NCI-H2227 treated with DMSO at 0.1 percent for 48 hours (cell line): Measurements from ENCODE around the gene HRNR.
"Not testable (repeated sequence)": the region's sequence is repeated elsewhere in the genome, so short reads cannot be mapped to it uniquely, and the experiment has no call there.

ENCODE experiments used
- DNase-seq: peaks from one replicate; lab custom pipeline; 2025; lab: John Stamatoyannopoulos, UW

Gene HRNR

GRCh38 chr1:152224093-152224492 lies at the start of gene HRNR:
HRNR (minus strand) TSS chr1:152224193; CDS start chr1:152223253, 940 bp downstream.
- DNase-seq, result no peak

DNA sequence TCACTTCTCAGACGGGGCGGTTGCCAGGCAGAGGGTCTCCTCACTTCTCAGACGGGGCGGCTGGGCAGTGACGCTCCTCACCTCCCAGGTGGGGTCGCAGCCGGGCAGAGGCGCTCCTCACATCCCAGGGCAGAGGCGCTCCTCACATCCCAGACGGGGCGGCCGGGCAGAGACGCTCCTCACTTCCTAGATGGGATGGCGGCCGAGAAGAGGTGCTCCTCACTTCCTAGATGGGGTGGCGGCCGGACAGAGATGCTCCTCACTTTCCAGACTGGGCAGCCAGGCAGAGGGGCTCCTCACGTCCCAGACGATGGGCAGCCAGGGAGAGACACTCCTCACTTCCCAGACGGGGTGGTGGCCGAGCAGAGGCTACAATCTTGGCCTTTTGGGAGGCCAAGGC lies 32.4 kb upstream of the HRNR start:
- DNase-seq, result not testable (repeated sequence)

- no peak for DNase-seq
Measured at GRCh38 chr1:152252157-152252556, 28.2 kb upstream of the HRNR start.

DNA sequence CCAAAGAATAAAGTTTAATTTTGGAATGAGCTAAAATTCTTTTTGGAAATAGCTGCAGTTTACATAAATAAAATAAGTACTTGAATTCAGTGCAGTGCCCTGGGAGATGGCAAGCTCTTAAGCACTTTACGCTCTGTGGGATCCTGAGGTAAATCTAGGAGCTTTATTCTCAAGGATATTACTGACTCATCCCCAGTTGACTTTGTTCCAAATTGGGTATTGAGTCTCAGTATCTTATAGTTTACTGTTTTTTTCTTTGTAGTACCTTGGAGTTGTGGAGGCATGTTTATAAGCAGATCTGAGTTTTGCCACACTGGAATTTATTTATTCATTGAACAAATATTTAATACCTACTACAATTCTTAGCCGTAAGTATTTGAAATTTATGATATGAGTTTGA lies 27.4 kb upstream of the HRNR start:
- DNase-seq, result no peak

DNA sequence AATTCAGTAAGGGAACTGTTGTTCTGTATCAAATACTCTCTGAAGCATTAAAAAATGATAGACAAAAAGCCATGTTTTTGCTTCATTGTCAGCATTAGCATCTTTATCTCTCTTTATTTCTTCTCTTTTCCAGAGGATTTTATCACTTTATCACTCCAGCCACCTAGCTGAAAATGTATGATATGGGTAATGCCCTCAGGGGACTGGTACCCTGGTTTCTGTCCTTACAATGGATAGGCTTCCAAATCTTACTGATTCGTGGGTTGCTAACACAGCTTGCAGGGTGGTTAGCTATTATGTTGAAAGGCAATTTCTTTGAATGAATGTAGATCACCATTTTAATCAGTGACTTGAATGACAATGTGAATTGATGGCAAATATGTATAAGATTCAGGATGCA lies 23.3 kb upstream of the HRNR start:
- no peak for DNase-seq

GRCh38 chr1:152244576-152245273 lies 20.7 kb upstream of the HRNR start:
- DNase-seq, result no peak

- DNase-seq, result no peak
Measured at GRCh38 chr1:152237093-152237492, 13.1 kb upstream of the HRNR start.

- no peak for DNase-seq
Measured at GRCh38 chr1:152228831-152229230, 4.8 kb upstream of the HRNR start.

DNA sequence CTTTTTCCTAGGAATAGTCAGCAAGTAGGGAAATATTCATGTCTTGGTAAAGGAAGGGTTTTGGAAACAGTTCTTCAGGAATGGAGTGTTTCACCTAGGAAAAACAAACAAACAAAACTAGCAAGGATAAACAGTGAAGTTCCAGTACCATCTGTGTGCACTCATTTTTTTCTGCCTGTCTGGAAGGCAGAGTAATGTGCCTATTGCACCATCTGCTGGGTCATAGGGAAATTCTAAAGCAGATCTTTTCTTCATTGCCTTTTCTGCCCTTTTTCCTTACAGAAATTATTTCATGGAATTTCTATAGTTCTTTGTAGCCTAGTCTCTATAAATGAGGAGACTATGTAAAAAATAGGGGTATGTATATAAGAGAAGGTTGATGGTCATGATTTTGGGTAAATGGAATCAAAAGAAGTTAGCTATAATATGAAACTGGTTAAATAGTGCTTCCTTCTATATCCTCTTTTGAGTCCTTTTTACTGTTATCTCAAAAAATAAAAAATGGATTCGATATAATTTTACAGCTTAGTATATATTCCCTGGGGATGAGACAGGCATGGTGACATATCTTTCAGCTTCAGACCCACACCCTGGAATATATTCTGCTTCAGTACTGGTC lies 3.4 kb upstream of the HRNR start:
- no peak for DNase-seq

DNA sequence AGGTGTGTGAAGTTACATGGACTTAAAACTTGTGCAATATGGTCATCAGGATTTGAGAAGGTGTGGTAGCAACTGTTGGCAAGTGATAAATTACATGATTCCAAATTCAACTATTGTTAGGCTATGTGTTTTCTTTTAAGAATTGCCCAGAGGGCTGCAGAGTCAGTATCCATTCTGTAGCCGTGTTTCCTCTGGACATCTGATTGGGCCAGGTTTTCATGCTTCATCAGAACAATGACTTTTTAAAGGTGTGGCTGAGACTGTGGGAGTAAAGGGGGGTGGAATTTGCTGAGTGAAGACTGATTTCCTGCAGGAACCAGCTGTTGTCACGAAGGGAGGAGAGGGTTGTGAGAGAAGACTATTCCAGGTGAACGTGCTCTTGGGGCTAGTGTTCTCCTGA lies 1.7 kb upstream of the HRNR start:
- no peak for DNase-seq

DNA sequence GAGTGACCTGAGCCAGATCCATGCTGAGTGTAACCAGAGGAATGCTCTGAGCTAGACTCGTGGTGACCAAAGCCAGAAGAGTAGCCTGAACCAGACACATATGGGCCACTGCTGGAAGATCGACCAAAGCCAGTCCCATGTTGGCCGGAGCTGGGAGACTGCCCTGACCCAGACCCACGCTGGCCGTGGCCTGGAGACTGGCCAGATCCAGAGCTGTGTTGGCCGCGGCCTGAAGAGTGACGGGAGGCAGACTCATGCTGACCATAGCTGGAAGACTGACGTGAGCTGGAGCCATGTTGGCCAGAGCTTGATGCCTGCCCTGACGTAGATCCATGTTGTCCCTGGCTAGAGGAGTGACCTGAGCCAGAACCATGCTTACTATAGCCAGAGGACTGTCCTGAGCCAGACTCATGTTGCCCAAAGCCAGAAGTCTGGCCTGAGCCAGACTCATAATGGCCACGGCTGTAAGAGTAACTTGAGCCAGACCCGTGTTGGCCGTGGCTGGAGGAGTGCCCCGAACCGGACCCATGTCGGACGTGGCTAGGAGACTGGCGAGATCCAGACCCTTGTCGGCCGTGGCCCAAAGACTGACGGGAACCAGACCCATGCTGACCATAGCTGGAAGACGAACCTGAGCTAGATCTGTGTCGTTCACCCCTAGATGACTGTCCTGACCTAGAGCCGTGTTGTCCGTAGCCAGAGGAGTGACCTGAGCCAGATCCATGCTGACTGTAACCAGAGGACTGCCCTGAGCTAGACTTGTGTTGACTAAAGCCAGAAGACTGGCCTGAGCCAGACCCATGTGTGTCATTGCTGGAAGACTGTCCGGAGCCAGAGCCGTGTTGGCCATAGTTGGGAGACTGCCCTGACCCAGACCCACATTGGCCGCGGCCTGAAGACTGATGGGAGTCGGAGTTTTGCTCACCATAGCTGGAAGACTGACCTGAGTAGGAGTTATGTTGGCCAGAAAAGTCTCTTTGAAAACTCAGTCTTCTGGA lies 3.5 kb downstream of the HRNR start:
- no peak for DNase-seq

DNA sequence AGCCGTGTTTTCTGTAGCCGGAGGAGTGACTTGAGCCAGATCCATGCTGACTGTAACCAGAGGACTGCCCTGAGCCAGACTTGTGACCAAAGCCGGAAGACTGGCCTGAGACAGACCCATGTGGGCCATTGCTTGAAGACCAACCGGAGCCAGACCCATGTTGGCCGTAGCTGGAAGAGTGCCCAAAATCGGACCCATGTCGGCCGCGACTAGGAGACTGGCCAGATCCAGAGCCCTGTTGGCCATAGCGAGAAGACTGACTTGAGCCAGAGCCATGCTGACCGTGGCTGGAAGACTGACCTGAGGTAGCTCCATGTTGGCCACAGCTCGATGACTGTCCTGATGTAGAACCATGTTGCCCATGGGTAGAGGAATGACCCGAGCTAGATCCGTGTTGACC lies 4.6 kb downstream of the HRNR start:
- not testable (repeated sequence) for DNase-seq

- DNase-seq, result no peak
Measured at GRCh38 chr1:152218762-152219436, 5.1 kb downstream of the HRNR start.

DNA sequence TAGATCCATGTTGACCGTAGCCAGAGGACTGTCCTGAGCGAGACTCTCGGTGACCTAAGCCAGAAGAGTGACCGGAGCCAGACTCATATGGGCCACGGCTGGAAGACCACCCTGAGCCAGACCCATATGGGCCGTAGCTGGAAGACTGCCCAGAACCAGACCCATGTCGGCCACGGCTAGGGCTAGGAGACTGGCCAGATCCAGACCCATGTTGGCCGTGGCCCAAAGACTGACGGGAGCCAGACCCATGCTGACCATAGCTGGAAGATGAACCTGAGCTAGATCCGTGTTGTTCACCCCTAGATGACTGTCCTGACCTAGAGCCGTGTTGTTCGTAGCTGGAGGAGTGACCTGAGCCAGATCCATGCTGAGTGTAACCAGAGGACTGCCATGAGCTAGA lies 8.4 kb downstream of the HRNR start:
- not testable (repeated sequence) for DNase-seq

GRCh38 chr1:152214911-152215310 lies 9.1 kb downstream of the HRNR start:
- not testable (repeated sequence) for DNase-seq

DNA sequence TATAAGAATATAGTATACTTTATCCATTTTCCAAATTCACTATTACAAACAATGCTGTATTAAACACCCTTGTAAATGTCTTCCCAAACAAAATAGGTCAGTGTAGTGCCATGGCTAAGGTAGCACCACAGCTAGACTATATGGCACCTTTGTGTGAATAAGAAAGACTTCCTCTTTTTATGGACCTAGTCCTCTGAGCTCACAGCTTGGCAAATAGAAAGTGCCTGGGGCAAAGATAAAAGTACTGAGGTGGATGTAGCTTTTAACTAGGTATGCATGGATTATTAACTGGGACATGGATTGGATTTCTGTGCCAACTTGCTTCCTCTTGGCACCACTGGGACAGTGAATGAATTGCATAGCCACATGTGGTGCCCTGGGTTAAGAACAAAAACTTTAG lies 25.0 kb downstream of the HRNR start:
- no peak for DNase-seq

DNA sequence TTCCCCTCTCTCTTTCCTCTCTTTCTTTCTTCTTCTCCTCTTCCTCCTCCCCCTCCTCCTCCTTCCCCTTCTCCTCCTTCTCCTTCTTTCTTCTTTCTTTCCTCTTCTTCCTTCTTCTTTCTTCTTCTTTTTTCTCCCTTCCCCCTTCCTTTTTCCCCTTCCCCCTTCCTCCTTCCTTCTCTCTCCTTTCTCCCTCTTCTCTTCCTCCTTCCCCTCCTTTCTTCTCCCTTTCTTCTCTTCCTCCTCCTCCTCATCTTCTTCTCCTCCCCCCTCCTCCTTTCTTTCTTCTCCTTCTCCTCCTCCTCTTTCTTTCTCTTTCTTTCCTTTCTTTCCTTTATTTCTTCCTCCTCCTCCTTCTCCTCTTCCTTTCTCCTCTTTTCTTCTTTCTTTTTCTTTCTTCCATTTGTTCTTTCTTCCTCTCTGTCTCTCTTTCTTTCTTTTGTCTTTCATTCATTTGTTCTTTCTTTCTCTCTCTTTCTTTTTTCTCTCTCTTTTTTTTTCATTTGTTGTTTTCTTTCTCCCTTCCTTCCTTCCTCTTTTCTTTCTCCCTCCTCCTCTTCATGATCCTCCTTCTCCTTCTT lies 26.5 kb downstream of the HRNR start:
- no peak for DNase-seq

GRCh38 chr1:152191711-152192110 lies 32.3 kb downstream of the HRNR start:
- no peak for DNase-seq

GRCh38 chr1:152191260-152191659 lies 32.7 kb downstream of the HRNR start:
- DNase-seq, result no peak

GRCh38 chr1:152190589-152190988 lies 33.4 kb downstream of the HRNR start:
- DNase-seq, result no peak

GRCh38 chr1:152189657-152190442 lies 34.1 kb downstream of the HRNR start:
- no peak for DNase-seq
